Left lung (tissue), 10 donors: ENCODE measurements around the gene R3HCC1L. TPM values are rescaled to one million over a fixed set of nuclear protein-coding genes. Genes with fewer than 3 reads are reported as not detected.

Experiments used
- ATAC-seq: fragments of 200-7000 bp; cut with Tn5 transposase; one replicate; pipeline ENCODE4 v1.9.1; 2020; ENCODE audit warnings: moderate library complexity
- DNase-seq, 4 donors: peaks; one replicate each; pipeline ENCODE4 v3.0.0-alpha.2; 2013 to 2020
- H3K27ac ChIP-seq, 2 donors: fragments of 200-600 bp; sonication (generic) in 1 of 2; one replicate each; pipeline versions ENCODE4 v1.5.0 to v1.8.0; 2020 to 2021
- H3K27me3 ChIP-seq, 2 donors: fragments of 200-600 bp; sonication (generic) in 1 of 2; one replicate each; pipeline versions ENCODE4 v1.5.0 to v1.8.0; 2020 to 2021
- H3K36me3 ChIP-seq, 2 donors: fragments of 200-600 bp; sonication (generic) in 1 of 2; one replicate each; pipeline versions ENCODE4 v1.5.0 to v1.8.0; 2020 to 2021
- H3K4me1 ChIP-seq, 2 donors: fragments of 200-600 bp; one replicate each; pipeline ENCODE4 v1.8.0; 2021
- H3K4me3 ChIP-seq, 2 donors: fragments of 200-600 bp; sonication (generic) in 1 of 2; one replicate each; pipeline versions ENCODE4 v1.5.0 to v1.8.0; 2020 to 2021; ENCODE audit warnings: mild to moderate bottlenecking in 1 of 2
- H3K9me3 ChIP-seq, 2 donors: fragments of 200-600 bp; sonication (generic) in 1 of 2; one replicate each; pipeline versions ENCODE4 v1.5.0 to v1.8.0; 2020 to 2021
- intact Hi-C, 2 donors: fragments of 100-400 bp; cut with DNase I; formaldehyde crosslinking; loops; one replicate each; pipeline versions ENCODE4 v1.11.2 to v1.14.2; 2022
- polyA plus RNA-seq, 6 donors: library from polyadenylated mRNA; unstranded; fragments of 120-200 nt; gene quantifications; one replicate each; pipeline ENCODE4 v1.2.1, GENCODE V29; 2013; ENCODE audit not compliant: insufficient read length in 6 of 6
- total RNA-seq, 2 donors: library from RNA; stranded (reverse); fragmentation: NEBNext Ultra II Directional; extraction: Animal tissue kit (Norgen Biotek cat#: 25700); gene quantifications; one replicate each; pipeline ENCODE4 v1.2.1, GENCODE V29; 2021
- TF ChIP-seq, protein P1 (sequence below), 2 donors: fragments of 200-600 bp; sonication (generic) in 1 of 2; IDR thresholded peaks; one replicate each; pipeline versions ENCODE4 v1.5.0 to v1.8.0; 2021; ENCODE audit warnings: antibody characterized with exemption in 2 of 2
- donor health status: DM: no; HTN: yes; CAD: no.
- donor health status: DM: no; HTN: no; CAD: no.

Gene R3HCC1L
- total and polyA plus RNA-seq, 8 donors, result 10.3 to 24.1 (median 18.5) TPM

DNA sequence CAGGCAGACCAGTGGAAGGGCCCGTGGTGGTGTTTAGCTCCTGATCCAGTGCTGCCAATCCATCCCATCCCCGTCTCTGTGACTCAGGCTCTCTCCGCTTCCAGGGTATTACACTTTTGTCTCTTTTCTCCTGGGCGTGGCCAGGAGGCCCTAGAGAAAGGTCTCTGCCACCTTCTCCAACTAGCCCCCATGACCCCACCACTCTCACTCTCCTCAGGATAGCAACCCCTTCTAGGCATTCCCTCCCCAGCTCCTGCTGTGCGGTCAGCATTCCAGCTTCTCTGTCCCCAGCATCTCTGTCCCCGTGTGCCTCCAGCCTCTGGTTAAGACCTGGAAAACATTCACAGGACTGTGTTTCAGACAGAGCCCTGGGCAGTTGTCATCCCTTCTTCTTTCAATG, 36.2 kb upstream of the R3HCC1L start:
- ATAC-seq, result no peak
- Histone ChIP-seq H3K36me3 (no peaks in the 10 kb centered on the region), H3K4me1 (no peaks in the 10 kb centered on the region), H3K4me3 (no peak overlapping the region), H3K9me3 (no peaks in the 10 kb centered on the region), H3K27ac (no peak overlapping the region), H3K27me3 (peaks cover 0 to 18% of the 10 kb centered on the region in 2 donors)
- TF ChIP-seq, protein P1, sequence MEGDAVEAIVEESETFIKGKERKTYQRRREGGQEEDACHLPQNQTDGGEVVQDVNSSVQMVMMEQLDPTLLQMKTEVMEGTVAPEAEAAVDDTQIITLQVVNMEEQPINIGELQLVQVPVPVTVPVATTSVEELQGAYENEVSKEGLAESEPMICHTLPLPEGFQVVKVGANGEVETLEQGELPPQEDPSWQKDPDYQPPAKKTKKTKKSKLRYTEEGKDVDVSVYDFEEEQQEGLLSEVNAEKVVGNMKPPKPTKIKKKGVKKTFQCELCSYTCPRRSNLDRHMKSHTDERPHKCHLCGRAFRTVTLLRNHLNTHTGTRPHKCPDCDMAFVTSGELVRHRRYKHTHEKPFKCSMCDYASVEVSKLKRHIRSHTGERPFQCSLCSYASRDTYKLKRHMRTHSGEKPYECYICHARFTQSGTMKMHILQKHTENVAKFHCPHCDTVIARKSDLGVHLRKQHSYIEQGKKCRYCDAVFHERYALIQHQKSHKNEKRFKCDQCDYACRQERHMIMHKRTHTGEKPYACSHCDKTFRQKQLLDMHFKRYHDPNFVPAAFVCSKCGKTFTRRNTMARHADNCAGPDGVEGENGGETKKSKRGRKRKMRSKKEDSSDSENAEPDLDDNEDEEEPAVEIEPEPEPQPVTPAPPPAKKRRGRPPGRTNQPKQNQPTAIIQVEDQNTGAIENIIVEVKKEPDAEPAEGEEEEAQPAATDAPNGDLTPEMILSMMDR (IDR thresholded peaks at IDR 0.05), result no peak
- intact Hi-C loops, result no loop called here
- DNase-seq, result no peak

DNA sequence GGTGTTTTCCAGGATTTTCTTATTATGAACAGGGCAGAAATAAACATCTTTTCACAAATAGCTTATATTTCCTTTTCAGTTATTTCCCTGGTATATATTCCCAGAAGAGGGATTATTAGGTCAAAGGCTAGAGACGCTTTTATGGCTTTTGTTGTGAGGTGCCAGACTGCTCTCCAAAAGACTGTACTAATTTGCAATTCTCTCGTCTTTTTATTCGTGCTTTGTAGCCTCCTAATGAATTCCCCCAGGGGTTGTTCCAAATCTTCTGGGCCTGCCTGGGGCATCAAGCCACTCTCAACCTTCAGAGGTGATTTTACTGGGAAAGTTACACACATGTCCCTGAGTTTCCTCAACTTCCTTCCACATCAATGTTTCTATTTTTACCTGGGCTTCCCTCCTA, 34.0 kb upstream of the R3HCC1L start:
- peaks cover 0 to 14% of the 10 kb centered on the region in 2 donors for H3K27me3 ChIP-seq
- no peak overlapping the region for H3K4me3 ChIP-seq
- ATAC-seq, result no peak
- H3K4me1 ChIP-seq, result no peaks in the 10 kb centered on the region
- intact Hi-C loops, result no loop called here
- no peaks in the 10 kb centered on the region for H3K9me3 ChIP-seq
- TF ChIP-seq, protein P1 (IDR thresholded peaks at IDR 0.05), result no peak
- H3K27ac ChIP-seq, result no peak overlapping the region
- H3K36me3 ChIP-seq, result no peaks in the 10 kb centered on the region
- DNase-seq, result no peak

DNA sequence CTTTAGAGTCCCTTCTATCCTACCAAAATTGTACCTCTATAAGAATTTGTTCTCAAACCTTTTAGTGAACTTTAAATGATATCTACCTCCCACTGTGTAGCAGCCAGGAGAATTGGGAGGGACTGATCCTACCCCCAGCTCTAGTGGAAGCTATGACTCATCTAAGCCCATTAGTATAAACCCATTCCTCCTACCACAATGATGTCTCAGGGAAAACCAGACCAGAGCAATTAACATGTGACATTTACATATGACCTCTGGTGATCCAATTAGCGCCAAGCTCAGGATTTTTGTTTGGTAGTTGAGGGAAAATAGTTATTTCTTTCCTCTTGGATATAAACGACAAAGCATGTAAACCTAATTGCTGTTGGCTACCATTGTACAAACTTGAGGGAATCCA, 33.1 kb upstream of the R3HCC1L start:
- H3K27ac ChIP-seq, result no peak overlapping the region
- no peak overlapping the region for H3K4me3 ChIP-seq
- intact Hi-C loops, result no loop called here
- TF ChIP-seq, protein P1 (IDR thresholded peaks at IDR 0.05), result no peak
- H3K27me3 ChIP-seq, result peaks cover 0 to 8% of the 10 kb centered on the region in 2 donors
- no peak for DNase-seq
- ATAC-seq, result no peak
- no peaks in the 10 kb centered on the region for H3K9me3 ChIP-seq
- no peaks in the 10 kb centered on the region for H3K36me3 ChIP-seq
- no peaks in the 10 kb centered on the region for H3K4me1 ChIP-seq

DNA sequence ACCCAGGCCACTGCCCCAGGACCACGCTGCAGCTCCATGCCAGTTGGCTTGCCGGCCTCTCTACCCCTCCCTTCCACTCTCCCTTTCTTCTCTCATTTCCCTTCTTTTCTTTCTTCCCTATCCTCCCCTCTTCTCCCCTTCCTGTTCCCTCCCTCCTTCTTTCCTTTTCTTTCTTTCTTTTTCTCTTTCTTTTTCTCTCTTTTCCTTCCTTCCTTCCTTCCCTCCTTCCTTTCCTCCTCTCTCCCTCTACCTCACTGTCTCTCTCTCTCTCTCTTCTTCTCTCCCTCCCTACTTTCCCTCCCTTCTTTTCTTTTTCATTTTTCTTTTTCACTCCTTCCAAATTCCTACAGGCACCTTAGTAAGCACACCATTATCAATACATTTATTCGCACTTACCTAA, 30.3 kb upstream of the R3HCC1L start:
- no peaks in the 10 kb centered on the region for H3K9me3 ChIP-seq
- intact Hi-C loops, result no loop called here
- H3K36me3 ChIP-seq, result no peaks in the 10 kb centered on the region
- DNase-seq, result no peak
- H3K27me3 ChIP-seq, result peaks cover 0 to 8% of the 10 kb centered on the region in 2 donors
- TF ChIP-seq, protein P1 (IDR thresholded peaks at IDR 0.05), result no peak
- no peak overlapping the region for H3K4me3 ChIP-seq
- no peak overlapping the region for H3K27ac ChIP-seq
- H3K4me1 ChIP-seq, result no peaks in the 10 kb centered on the region
- ATAC-seq, result no peak

DNA sequence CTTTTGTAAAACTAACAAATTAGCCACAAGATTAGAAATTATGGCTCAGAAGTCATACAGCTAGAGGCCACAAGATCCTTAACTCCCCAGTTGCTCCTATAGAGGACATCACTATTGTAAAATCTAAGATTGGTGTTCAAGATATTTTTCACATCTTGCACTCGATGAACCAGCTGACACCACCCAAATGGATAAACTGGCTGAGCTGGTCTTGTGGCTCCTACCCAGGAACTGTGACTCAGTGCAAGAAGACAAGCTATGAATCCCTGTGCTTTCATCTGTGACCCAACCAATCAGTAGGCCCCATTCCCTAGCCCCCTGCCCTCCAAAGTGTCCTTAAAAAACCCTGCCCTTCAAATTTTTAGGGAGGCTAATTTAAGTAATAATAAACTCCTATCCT, 27.9 kb upstream of the R3HCC1L start:
- TF ChIP-seq, protein P1 (IDR thresholded peaks at IDR 0.05), result no peak
- no peaks in the 10 kb centered on the region for H3K4me1 ChIP-seq
- no peak overlapping the region for H3K4me3 ChIP-seq
- DNase-seq, result no peak
- H3K9me3 ChIP-seq, result no peaks in the 10 kb centered on the region
- intact Hi-C loops, result no loop called here
- peaks cover 0 to 8% of the 10 kb centered on the region in 2 donors for H3K27me3 ChIP-seq
- H3K27ac ChIP-seq, result no peak overlapping the region
- no peaks in the 10 kb centered on the region for H3K36me3 ChIP-seq
- no peak for ATAC-seq
